GM19397 (cell line): ENCODE data around the gene RASGRF1.

ENCODE experiments used
- ATAC-seq: cut with Tn5 transposase; IDR thresholded peaks from one replicate; pipeline ENCODE4 v1.9.1; 2021; ENCODE audit warnings: mild to moderate bottlenecking, moderate library complexity; ENCODE audit not compliant: unreplicated experiment

RASGRF1 gene

DNA sequence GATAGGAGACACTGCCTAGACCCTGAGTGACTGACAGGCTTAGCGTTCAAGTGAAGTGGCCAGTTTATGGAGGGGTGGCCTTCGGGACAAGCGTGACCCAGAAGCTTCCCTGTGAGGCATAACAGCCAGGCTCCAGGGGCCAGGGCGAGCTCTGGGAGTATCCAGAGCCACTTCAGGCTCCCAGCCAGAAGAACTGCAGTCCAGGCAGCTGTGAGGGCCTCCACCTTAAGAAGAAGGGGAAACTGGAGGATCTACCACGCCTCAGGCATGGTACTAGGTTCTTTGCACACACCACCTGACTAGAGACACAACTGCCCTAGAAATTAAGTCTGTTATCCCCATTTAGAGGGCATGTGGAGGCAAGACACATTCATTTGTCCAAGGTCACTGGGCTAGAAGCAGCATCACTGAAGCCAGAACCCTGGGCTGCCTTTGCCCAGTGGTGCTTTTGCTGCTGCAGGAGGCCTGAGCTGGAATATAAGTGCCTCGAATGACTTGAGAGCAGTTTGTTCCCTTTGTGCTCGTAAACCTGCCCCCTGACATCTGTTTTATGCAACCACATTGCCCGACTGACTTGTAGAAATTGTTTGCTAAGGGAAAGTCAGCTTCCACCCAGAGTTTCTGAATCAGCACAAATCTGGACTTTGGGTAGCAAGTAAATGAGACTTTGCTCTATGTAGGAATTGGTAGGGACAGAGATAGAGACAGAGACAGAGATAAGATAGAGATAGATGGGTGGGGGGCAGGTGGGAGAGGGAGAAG is 23.3 kb downstream of the RASGRF1 start:
- ATAC-seq = no peak

DNA sequence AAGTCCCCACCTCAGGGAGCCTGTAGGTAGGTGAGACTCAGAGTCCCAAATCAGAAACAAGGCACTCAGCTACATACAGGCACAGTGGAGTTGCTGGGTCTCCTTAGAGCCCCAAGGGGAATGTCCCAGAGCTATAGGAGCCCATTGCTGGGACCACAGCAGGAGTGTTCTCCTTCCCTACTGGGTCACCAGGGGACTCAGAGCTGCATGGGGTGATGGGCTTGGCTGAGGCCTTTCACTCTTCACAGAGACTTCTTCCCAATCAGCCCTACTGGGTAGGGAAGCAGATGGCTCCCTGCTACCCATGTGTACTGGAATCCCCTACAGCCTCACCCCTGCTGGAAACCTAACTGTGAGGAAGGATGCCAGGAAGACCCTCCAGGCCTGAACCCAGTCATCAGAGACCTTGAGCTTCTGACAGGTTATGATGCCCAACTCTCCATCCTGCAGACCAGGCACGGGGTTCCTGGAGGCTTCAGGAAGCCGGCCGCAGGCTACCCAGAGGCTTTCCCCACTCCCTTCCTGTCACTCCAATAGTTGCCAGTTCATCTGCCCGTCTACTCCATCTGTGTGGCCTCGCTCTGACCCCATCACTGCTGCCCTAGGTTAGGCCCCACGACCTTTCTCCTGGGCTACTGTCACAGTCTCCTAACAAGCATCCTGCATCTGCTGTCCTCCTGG is 24.0 kb downstream of the RASGRF1 start:
- ATAC-seq = no peak

DNA sequence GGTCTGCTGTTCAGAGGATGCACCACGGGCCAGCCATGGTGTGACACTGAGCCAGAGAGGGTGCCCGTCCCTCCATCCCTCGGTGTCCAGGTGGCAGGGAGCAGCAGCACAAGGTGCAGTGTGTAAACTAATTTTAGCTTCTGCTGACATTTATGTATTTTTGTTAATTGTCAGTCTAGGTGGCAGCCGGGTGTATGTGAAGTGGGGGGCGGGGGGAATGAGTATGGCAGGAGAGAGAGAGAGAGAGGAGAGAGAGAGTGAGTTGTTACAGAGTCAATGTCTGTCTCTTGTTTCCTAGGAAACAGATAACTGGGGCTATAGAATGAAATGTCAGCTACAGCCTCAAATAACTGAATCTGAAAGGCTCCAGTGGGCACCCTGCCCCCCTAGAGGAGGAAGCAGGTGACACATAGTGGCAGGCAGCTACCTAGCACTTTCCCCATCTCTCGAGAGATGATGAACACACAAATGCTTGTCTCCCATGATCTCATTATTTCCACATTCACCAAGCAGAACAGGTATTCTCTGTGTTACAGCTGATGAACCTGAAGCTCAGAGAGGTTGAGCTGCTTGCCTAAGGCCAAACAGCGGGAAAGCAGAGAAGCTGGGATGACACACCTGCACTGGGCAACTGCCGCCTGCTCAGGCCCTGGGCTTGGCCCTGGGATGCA is 24.7 kb downstream of the RASGRF1 start:
- no peak for ATAC-seq

DNA sequence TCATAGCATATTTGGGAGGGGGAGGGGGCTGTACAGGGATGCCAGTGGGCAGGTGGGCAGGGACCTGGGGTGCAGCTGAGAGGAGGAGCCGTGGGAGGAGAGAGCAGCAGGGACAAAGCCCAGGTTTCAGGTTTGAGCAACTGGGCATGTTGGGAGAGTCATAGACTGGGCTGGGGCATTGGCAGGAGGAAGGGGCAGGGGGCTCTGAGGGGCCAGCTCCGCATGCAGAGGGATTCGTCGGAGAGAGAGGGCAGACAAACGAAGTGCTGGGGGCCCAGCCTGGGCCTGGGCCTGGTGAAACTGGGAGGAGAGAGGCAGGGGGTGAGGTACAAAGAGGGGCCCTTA is 25.2 kb downstream of the RASGRF1 start:
- no peak for ATAC-seq

DNA sequence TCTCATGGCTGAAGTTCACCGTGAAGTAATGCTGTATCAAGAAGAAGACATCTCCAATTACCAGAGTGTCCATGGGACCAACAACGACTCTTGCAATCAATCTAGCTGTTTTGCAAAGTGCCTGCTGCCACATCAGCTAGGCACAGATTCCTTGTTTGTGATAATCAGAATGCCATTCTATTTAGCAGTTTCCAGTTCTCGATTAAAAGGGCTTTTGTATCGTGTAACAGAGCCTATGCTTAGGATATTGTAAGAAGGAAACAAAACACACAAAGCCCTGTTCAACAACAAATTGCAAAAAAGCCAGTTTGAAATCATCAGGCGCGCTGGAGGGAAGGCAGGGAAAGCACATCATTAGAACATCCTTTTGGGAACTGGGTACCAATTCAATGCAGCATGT is 26.1 kb downstream of the RASGRF1 start:
- ATAC-seq = no peak

DNA sequence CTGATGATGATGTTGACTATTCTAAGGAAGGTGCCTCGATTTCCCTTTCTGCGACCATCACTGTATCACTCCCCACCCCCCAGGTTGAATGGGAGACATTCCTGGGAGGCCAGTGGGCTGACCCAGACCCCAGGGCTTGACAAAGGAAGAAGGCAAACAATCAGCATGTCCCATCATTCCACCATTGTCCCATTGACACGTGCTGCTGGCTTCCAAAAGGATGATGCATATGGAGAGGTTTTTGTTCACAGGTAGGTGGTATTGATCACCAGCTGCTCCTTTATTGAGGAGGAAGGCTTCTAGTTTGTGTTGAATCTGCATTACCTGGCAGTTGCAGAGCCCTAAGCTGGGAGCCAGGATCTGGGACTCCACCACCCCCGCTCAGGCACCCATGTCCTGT is 30.4 kb downstream of the RASGRF1 start:
- no peak for ATAC-seq

DNA sequence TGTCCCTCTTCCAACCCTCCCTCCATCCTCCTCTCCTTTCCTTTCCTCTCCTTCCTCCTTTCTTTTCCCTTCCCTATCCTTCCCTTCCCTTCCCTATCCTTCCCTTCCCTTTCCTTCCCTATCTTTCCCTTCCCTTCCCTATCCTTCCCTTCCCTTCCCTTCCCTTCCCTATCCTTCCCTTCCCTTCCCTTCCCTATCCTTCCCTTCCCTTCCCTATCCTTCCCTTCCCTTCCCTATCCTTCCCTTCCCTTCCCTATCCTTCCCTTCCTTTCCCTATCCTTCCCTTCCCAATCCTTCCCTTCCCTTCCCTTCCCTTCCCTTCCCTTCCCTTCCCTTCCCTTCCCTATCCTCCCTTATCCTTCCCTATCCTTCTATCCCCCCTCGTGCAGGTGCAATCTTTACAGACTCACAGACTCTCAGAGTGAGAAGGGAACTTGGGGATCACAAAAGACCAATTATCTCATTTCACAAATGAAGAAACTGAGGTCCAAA is 31.5 kb downstream of the RASGRF1 start:
- no peak for ATAC-seq

DNA sequence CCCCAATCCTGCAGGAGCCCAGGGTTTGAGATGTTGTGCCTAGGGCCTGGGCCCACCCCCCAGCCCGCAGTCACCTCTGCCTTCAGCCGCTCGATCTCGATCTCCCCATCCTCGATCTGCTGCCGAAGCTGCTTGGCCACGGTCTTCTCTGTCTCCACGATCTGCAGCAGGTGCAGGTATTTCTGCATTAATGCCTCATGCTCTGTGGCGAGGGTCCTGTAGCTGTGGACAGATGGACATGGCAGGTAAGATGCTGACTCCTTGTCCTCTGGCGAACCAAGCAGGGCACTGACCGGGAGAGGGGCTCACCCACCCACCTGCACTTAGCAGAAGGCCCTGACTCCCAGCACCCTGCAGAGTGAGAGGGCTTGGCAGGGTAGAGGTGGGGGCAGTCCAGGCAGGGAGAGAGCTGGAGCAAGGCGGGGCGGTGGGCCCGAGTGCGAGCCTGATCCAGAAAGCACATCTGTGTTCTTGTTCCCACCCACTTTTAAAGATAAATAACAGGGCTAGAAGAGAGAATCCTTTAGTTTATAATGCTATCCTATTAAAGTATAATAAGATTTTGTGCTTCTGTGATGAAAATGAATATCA is 32.2 kb downstream of the RASGRF1 start:
- no peak for ATAC-seq

DNA sequence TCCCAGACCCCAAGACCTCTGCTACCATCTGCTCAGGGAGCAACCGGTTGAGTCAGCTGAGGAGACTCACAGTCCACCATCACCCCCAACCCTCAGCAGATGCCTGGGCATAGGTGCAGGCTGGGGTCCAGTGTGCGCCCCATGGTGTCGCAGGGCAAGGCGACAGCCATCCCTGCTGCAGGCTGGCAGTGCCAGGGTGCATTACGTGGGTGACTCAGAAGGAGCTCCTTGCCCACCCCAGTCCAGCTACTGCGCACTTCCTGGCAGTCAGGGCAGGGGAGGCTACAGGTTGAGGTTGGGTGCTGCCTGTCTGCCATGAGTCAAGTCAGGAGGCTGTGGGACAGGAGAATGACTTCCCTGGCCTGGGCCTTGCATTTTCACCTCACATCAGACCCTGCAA is 33.5 kb downstream of the RASGRF1 start:
- no peak for ATAC-seq

DNA sequence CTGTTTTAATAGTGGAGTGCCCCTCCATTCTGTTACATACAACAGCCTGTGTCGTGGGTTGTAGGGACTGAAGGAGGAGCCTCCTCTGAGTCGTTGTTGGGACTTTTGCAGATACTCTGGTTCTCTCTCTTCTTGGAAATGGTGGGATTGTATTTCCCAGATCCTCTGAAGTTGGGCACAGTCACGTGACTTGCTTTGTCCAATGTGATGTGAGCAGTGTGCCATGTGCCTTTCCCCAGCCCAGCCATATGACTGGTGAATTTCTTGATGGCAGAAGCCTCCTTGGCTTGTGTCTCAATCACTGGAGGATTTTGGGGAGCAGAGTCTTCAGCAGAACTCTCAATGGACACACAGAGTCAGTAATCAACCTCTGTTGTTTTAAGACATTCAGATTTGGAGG is 36.2 kb downstream of the RASGRF1 start:
- no peak for ATAC-seq

DNA sequence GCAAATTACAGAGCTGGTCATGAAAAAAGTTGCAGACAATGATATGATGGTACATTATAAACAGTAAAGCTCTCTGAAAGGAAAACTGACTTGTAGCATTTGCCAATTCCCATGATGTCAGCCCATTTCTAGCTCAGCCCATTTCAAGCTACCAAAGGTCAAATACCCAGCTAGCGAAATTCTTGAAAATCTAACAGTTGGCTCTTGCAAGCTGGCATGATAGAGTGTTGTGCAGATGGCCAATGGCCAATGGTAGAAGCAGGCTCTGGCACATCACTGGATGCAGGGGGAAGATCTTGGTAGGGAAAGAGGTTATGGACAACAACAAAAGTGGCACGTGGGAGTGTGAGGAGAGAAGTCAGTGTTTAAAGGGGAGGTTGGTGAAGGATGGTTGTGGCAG is 36.7 kb downstream of the RASGRF1 start:
- ATAC-seq = no peak

DNA sequence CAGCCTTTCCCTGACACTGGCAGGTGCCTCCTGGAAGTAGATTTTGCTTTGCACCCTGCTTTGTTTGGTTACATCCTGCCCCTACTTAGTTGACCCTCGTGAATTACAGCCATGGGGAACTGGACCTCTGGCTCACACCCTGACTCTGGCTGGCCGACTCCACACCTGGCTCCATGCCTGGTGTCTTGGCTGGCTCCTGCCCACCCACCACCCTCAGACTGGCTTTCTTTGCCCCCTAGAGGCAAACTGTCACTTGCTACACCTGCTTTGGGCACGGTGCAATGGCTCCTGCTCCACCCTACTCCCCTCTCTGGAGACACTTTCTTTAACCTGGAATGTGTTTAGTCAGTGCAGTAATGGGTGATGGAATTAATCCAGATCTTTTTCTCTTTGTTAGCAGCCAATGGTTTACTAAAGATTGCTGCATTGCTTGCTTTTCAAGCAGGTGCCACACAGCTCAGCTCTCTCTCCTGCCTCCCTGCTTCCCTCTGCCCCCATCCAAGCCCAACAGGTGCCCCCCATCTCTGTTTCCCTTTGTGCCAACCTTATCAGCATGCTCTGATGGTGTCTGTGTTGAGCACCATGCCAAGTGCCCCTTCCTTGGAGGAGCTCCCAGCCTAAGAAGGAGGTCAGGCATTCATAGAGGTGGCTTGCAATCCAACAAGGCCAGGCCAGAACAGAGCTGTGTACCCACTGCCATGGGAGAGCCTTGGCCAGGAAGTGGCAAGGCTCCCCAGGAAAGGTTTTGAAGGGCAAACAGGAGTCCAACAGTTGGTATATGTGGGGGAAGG is 38.4 kb downstream of the RASGRF1 start:
- ATAC-seq = no peak

DNA sequence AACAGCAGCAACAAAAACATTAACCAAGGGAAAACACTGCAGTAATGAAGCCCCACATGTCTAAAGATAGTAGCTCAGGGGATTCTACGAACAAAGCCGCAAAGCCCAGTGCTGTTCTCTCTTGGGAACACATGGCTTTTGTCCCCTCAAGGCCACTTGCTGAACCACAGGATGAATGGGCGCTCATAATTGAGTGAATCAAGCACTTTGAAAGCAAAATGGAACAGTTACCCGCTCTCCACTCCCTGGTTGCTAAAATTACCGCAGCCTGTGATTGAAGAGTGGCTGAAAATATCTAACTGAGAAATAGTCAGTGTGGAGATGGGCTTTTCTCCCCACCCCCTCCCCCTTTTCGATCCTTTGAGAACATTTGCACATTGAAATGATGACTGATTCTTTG is 39.6 kb downstream of the RASGRF1 start:
- ATAC-seq = no peak

DNA sequence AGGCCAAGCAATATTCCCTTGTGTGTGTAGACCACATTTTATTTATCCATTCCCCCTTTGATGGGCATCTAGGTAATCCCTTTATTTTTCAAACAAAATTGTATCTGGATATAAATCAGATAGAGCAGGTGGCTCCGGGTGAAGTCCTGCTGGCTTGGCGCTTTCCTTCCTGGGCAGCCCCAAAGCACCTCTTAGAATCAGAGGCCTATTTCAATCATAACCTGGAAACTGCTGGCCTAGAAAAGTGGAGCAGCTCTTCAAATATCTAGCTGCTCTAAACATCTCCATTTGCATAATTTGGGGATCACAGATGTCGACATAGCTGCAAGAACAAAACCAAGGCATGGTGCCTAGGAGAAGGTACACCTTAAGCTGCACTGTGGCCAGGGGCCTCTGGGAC is 40.2 kb downstream of the RASGRF1 start:
- ATAC-seq = no peak

DNA sequence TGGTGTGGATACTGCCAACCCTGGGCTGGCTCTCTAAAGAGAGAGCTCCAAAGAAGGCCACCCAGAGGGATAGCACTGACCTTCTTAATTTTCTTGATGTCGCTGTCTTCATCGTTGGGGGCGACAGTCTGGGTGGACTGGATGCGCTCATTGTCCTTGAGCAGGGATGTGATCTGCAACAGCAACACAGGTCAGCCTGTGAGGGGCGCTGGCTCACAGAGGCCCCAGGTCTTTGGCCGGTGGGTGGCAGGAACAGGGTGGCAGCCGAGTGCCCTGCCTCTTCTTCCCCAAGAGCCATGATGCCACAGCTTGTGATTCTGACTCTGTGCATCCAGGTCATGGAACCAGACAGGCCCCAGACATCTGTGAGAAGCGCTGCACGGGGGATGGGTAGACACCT is 41.2 kb downstream of the RASGRF1 start:
- no peak for ATAC-seq

DNA sequence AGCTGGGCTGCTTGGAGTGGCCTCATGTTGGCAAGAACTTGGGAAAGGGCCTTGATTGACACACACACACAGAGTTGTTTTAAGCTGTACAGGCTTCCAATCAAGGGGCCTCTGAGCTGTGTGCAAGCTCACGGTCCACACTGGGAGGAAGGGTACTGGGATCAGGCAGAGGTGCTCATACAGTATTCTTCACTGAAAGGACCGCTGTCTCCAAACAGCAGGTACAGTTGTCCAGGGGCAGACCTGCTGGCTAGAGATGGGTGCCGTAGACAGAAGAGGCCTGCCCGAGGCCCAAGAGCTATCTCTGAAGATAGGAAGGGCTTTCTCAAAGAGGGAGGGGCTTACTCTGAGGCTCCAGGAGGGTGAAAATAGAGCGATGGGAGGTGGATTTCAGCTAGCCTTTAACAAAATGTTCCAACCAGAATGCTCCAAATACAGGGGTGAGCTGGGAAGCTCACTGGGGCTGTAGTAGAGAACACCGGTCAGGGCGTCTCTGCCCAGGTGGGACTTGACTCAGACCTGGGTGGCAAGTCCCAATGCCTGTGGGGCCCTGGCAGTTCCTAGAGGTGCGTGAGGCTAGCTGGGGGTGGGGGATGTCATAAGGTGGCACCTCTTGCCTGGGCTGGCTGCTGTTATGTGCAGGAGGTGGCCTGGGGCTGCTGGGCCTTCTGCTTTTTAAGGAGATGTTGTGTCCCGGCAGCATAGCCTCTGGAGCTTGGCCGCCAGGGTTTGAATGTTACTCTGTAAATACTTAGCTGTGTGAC is 42.7 kb downstream of the RASGRF1 start:
- no peak for ATAC-seq

DNA sequence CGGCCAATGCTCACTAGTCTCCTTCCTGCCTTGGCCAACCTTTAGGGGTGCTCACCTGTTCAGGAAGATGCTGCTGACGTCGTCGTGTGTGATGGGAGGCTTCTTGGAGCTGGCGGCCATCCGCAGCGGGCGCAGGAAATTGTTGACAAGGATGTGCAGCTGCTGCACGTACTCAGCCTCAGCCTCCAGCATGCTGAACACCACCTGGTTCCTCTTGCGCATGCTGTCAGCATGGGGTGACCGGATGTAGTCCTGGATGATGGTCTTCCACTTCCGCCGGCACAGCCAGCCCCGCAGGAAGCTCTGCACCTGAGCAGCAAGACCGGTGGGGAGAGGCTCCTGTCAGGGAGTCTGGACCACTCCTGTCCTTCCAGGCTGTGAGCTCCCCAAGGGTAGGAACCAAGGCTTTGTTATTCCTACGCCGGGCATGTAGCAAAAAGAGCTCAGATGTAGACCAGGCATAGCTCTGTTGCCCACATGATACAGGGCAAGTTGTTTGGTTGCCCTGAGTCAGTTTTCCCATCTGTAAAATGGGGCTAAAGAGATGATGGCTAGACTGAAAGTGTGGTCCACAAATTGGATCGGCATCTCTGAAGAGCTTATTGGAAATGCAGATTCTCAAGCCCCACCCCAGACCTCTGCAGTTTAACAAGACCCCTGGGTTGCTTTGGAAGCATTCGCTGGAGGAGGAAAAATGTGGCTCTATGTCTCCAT is 43.7 kb downstream of the RASGRF1 start:
- ATAC-seq = no peak

DNA sequence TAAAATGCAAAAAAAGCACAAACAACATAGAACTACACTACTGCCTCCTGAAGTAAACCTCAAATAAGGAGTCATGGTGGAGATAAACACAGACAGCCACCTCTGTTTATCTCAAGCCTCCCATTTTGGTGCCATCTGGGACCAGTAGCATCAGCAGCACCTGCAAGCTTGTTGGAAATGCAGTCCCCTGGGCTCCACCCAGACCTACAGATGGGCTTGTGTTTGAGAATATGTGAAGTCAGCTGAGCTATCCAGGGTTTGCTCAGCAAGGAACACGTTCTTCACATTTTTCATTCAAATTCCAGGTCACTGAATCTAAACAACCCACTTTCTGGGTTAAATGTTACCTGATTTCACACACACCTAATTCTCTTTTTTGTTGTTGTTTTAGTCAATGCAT is 45.5 kb downstream of the RASGRF1 start:
- ATAC-seq = no peak

DNA sequence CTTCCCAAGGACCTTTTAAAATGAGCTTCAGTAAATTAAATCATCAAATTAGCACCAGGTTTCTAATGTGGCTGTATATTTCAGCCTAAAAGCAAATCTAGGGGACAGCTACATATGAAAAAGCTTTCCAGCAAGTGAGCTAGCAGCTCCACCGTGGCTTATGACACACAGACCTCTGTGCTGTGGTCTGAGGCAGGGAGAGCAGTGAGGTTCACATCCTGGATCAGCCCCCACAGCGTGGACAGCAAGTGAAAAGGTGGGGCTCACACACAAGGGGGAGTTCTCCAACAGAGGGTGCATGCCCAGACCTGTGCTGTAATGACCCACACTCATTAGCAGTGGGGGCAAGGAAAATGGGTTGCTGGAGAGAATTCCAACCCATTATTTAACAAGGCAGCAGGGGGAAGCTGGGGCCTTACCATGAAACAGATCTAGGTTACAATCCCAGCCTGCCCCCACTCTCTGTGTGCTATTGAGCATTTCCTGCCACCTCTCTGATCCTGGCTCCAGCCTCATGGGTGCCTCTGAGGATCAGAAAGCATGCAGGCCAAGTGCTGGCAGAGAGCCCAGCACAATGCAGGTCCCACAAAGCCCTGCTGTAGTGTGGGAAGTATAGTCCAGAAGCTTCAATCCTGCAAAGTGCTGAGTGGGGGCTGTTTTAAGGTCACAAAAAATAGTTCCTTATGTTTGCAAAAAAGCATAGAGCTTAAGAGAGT is 48.2 kb downstream of the RASGRF1 start:
- ATAC-seq = no peak
